GM19193 (cell line): Measurements from ENCODE around the gene TRPM8.

Experiments used
- POLR2A ChIP-seq: IDR thresholded peaks from 4 replicates; pipeline ENCODE4 v1.6.1; 2011; ENCODE audit not compliant: insufficient read depth, insufficient read length; ENCODE audit errors: extremely low read depth

The TRPM8 gene

GRCh38 chr2:234014427-234014826 lies 97.3 kb downstream of the TRPM8 start:
- TF ChIP-seq POLR2A: no peak

DNA sequence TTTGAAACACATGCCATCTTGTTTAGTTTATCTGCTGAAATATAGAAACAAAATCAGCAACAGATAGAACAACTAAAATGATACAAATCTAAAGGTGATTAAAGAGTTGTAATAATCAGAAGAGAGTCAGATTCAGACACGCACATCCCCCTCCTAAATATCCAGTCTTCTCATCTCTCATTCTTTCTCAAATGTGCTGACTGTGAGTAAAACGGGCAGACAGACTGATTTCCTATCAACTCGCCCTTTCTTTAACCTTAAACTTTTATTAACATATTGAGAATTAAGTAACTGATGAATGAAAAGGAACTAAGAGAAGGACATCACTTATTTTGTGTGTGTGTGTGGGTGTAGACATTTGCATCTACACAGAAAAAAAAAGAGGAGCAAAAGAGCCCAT lies 98.7 kb downstream of the TRPM8 start:
- TF ChIP-seq POLR2A: no peak

DNA sequence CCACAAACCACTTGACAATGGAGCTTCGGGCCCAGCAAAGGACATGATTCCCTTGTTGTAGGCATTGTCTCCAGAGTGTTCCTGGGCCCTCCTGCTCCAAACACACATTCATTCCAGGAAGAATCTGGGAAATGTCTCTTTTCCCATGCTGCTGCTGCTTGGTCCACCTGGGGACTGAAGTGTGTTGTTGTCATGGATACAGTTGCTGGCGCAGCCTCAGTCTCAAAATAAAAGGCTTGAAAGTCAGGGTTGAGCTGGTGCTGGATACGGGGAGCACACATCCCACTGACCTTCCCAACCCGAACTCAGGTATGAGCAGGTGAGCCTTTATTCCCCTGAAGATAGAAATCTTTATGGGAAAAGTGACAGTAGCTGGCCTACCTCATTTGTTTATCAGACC lies 102.7 kb downstream of the TRPM8 start:
- no peak for TF ChIP-seq POLR2A

- no peak for TF ChIP-seq POLR2A
Measured at GRCh38 chr2:234020332-234020731, 103.2 kb downstream of the TRPM8 start.

- TF ChIP-seq POLR2A: no peak
Measured at GRCh38 chr2:234022424-234022823, 105.3 kb downstream of the TRPM8 start.

DNA sequence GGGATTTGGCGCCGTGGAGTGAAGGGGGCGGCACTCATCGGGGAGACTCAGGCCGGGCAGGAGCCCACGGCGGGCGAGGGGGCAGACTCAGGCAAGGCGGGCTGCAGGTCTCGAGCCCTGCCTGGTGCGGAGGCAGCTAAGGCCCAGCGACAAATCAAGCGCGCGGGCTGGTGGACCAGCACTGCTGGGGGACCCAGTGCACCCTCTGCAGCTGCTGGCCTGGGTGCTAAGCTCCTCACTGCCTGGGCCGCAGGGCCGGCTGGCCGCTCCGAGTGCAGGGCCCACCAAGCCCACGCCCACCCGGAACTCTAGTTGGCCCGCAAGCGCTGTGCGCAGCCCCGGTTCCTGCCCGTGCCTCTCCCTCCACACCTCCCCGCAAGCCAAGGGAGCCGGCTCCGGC lies 107.1 kb downstream of the TRPM8 start:
- no peak for TF ChIP-seq POLR2A

DNA sequence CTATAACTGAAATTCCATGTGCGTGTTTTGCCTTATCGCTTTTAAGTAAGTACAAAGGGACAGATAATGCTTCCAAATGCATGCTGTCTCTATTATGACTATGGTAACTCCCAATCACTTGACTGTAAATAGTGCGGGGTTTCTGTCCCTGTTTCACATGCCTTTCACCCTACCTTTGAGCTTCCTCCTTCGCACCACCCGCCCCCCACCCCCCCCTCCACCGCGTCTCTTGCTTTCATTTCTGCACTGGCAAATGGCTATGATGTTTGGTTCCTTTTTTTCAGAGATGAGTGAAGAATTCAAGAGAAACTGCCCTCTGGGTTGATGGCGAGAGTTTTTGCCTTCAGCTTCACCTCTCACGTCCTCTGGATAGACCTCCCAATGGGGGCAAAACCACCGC lies 108.3 kb downstream of the TRPM8 start:
- TF ChIP-seq POLR2A: no peak

- TF ChIP-seq POLR2A: no peak
Measured at GRCh38 chr2:234025891-234026401, 108.8 kb downstream of the TRPM8 start.

DNA sequence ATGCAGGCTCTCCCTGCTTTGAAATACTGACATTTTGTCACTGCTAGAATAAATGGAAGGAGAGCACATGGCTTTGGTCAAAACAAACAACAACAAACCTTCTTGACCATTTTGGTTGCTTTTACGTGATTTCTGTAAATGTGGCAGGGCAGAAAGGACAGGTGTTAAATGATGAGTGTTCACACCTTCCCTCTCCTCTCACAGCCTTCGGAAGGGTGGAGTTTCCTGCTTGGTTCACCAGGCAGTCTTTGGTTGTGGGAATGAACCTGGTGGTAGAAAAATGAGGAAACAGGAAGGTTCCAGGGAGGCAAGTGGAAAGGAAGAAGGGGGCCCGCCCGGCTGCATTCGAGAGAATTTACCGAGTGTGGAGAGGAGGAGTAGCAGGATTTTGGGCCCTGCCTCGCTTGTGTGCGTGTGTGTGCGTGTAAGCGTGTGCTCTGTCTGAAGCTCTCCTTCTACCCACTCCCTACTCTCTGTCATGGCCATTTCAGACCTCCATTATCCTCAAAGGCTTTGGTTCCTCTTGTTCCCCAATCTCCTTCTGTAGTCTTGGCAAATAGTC lies 109.6 kb downstream of the TRPM8 start:
- no peak for TF ChIP-seq POLR2A

DNA sequence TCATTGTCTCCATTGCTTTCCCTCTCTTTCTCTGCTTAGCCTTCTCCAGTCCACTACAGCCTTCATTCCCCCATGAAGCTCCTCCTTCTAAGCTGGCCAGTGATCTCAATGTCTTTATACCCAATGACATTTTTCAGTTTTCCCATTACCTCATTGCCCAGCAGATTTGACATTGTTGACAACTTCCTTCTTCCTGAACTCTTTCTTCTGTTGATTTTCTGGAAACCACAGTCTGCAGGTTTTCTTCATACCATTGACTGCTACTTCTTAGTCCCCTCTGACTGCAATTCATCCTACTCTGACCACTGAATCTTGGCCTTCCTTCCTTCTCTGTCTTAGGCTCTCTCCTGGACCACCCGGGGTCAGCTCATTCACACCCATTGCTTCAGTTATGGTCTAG lies 110.5 kb downstream of the TRPM8 start:
- TF ChIP-seq POLR2A: no peak

GRCh38 chr2:234029150-234029733 lies 112.1 kb downstream of the TRPM8 start:
- no peak for TF ChIP-seq POLR2A

DNA sequence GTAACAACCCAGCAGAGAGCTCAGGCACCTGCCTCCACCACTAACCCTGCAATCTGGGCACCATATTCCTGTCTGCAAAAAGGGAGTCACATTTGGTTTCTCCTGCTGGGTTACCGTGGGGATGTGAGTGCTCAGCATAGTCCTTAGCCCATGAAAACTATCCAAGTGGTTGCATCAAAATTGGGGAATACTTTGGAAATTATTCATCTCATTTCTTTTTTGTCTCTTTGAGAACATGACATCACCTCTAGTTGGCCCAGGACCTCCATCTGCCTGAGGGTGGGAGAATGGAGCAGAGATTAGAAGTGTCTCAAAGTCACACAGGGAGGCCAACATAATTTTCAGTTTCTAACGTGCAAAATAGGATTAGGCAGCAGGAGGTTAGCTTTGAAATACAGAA lies 114.0 kb downstream of the TRPM8 start:
- no peak for TF ChIP-seq POLR2A

DNA sequence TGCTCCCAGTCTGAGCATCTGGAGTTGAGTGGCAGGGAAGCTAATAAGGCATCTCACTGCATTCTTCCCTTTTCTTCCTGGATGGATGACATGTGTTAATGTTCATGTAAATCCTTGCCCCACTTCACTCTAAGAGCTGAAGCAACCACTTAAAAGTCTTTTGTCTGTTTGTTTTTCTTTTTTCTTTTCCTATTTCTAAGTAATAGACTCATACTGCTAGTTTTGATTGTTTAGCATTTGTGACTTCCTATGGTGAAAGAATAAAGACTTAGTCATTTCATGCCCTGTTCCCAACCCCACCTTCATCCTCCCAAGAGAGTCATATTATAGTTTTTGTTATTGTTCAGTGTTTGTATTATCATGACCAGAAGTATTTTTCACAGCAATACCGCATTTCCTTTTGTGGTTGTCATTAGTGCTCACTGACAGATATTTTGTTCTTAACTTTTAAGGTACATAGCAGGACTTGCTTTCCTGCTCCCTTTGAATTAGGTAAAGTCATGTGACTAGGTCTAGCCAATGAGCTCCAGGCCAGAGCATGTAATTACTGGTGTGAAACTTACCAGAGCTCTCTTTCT lies 115.2 kb downstream of the TRPM8 start:
- TF ChIP-seq POLR2A: no peak

DNA sequence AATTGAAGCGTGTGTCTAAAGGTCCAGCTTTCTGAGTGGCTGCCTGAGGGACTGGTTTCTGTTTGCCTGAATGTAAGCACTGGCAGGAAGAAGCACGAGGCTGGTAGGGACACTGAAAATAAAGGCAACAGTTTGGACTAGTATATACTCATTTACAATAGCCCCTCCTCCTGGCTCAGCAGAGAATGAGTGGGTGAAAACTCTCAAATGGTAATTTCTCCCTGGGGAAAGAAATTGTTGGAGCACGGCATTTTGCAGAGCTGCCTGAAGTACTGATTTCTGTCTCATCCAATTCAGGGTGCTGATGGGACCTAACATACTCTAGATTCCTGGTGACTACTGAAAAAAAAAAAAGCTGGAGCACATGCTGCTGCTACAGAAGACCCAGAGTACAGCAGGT lies 116.0 kb downstream of the TRPM8 start:
- TF ChIP-seq POLR2A: no peak

DNA sequence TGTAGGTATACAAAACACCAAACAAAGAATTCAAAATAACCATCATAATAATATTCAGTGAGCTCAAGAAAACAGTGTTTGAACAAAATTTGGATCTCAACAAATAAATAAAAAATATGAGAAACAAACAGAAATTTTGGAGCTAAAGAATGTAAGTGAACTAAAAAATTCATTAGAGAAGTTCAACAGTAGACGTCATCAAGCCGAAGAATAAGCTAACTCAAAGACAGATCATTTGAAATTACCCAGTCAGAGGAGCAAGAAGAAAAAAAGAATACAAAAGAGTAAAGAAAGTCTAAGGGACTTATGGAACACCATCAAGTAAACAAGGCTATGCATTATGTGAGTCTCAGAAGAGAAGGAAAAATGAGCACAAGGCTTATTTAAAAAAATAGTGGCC lies 116.7 kb downstream of the TRPM8 start:
- TF ChIP-seq POLR2A: no peak

GRCh38 chr2:234038076-234038802 lies 121.1 kb downstream of the TRPM8 start:
- no peak for TF ChIP-seq POLR2A

DNA sequence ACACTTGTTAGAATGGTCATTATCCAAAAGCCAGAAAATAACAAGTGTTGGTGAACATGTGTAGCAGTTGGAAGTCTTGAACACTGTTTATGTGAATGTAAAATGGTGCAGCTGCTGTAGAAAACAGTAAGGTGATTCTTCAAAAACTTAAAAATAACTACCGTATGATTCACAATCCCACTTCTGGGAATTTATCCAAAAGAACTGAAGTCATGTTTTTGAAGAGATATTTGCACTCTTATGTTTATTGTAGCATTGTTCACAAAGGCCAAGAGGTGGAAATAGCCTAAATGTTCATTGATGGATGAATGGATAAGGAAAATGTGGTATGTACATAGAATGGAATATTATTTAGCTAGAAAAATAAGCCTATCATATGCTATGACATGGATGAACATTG lies 127.0 kb downstream of the TRPM8 start:
- TF ChIP-seq POLR2A: no peak

GRCh38 chr2:234046521-234046920 lies 129.3 kb downstream of the TRPM8 start:
- no peak for TF ChIP-seq POLR2A
